Keratinocyte (primary cell): ENCODE measurements around the gene AFAP1L1. TPM values are rescaled to one million over a fixed set of nuclear protein-coding genes. Genes with fewer than 3 reads are reported as not detected.

Source experiments
- DNase-seq: peaks from one replicate; pipeline ENCODE4 v3.0.0-alpha.2; 2011; ENCODE audit warnings: low read depth, missing footprints, low spot score
- FAIRE-seq: peaks from 2 replicates; lab custom pipeline; 2011; peaks lifted over from hg19 to GRCh38; lab: Jason Lieb, UNC
- H2AFZ ChIP-seq: 2 replicates; pipeline ENCODE4 v1.6.0; 2012; ENCODE audit warnings: low read length, control low read depth, inconsistent platforms; ENCODE audit not compliant: control insufficient read depth
- H3K27ac ChIP-seq: 2 replicates; pipeline ENCODE4 v1.5.1; 2011; ENCODE audit warnings: low read length; ENCODE audit not compliant: control insufficient read depth, insufficient read depth
- H3K27me3 ChIP-seq: 3 replicates; pipeline ENCODE4 v1.6.0; 2011; ENCODE audit warnings: low read length; ENCODE audit not compliant: control insufficient read depth, insufficient read depth; ENCODE audit errors: extremely low read depth
- H3K36me3 ChIP-seq, 2 experiments: 2 replicates in 1 of 2; 3 replicates in 1 of 2; pipeline ENCODE4 v1.5.1; 2011; ENCODE audit warnings: low read length in 2 of 2, mild to moderate bottlenecking in 1 of 2; ENCODE audit not compliant: control insufficient read depth in 2 of 2, insufficient read depth in 2 of 2; ENCODE audit errors: extremely low read depth in 1 of 2
- H3K4me1 ChIP-seq: 3 replicates; pipeline ENCODE4 v1.5.1; 2011; ENCODE audit warnings: low read length; ENCODE audit not compliant: control insufficient read depth, insufficient read depth; ENCODE audit errors: extremely low read depth
- H3K4me2 ChIP-seq: 3 replicates; pipeline ENCODE4 v1.6.0; 2011; ENCODE audit warnings: low read depth, low read length; ENCODE audit not compliant: control insufficient read depth, insufficient read depth; ENCODE audit errors: extremely low read depth
- H3K4me3 ChIP-seq, 3 experiments: fragments of 200-600 bp in 1 of 3; sonication (generic) in 1 of 3; 2 replicates in 2 of 3; 3 replicates in 1 of 3; pipeline ENCODE4 v1.5.1; 2011 to 2016; ENCODE audit warnings: low read length in 3 of 3, mild to moderate bottlenecking in 3 of 3, control low read depth in 2 of 3, inconsistent platforms in 1 of 3, low read depth in 1 of 3, mixed read lengths in 1 of 3, mixed run types in 1 of 3, moderate library complexity in 1 of 3; ENCODE audit not compliant: control insufficient read depth in 2 of 3, insufficient read depth in 2 of 3; ENCODE audit errors: extremely low read depth in 1 of 3
- H3K79me2 ChIP-seq: 2 replicates; pipeline ENCODE4 v1.6.0; 2012; ENCODE audit warnings: low read length; ENCODE audit not compliant: control insufficient read depth, insufficient read depth
- H3K9ac ChIP-seq: 3 replicates; pipeline ENCODE4 v1.6.0; 2011; ENCODE audit warnings: low read length; ENCODE audit not compliant: control insufficient read depth, insufficient read depth; ENCODE audit errors: extremely low read depth
- H3K9me1 ChIP-seq: 3 replicates; pipeline ENCODE4 v1.6.0; 2011; ENCODE audit warnings: low read length; ENCODE audit not compliant: control insufficient read depth, insufficient read depth; ENCODE audit errors: extremely low read depth
- H3K9me3 ChIP-seq: 2 replicates; pipeline ENCODE4 v1.5.1; 2012; ENCODE audit warnings: low read depth, low read length; ENCODE audit not compliant: control insufficient read depth
- H4K20me1 ChIP-seq: 3 replicates; pipeline ENCODE4 v1.6.0; 2011; ENCODE audit warnings: low read length; ENCODE audit not compliant: control insufficient read depth, insufficient read depth; ENCODE audit errors: extremely low read depth
- EZH2 ChIP-seq: IDR thresholded peaks from one replicate; pipeline ENCODE4 v1.6.1; 2012; ENCODE audit warnings: inconsistent platforms, mild to moderate bottlenecking, low read length, moderate library complexity
- dilution Hi-C: fragments of 300-500 bp; cut with MboI; formaldehyde crosslinking; loops from one replicate; pipeline ENCODE4 v1.7.0; 2020; ENCODE audit warnings: low sequenced_read_pairs; ENCODE audit not compliant: extremely low pct_ligation_motif_present
- polyA plus RNA-seq, 5 experiments: library from polyadenylated mRNA; depleted of rRNA in 3 of 5; stranded (reverse) in 3 of 5; stranded (forward) in 1 of 5; unstranded in 1 of 5; fragments of >200 nt; gene quantifications; 1 replicate in 1 of 5; 2 replicates in 3 of 5; 3 replicates in 1 of 5; pipeline versions ENCODE4 v1.2.1 to v1.2.3, GENCODE V29; 2011 to 2012; ENCODE audit warnings: missing spikeins in 2 of 5, low read depth in 1 of 5, low replicate concordance in 1 of 5
- TF ChIP-seq, protein P1 (sequence below), 3 experiments: IDR thresholded peaks in 1 of 3; conservative IDR thresholded peaks in 1 of 3; optimal IDR thresholded peaks in 1 of 3; 2 replicates in 2 of 3; 3 replicates in 1 of 3; pipeline versions ENCODE3 to v1.5.1; 2011; ENCODE audit warnings: low read length in 3 of 3, mild to moderate bottlenecking in 3 of 3, moderate library complexity in 2 of 3, control low read depth in 1 of 3, inconsistent platforms in 1 of 3; ENCODE audit not compliant: insufficient read depth in 2 of 3; ENCODE audit errors: extremely low read depth in 1 of 3

The AFAP1L1 gene
- polyA plus RNA-seq, 1 donor (not counting 4 experiments of a cell fraction or from before 2014, with no cell fraction given) = 4.6 TPM

DNA sequence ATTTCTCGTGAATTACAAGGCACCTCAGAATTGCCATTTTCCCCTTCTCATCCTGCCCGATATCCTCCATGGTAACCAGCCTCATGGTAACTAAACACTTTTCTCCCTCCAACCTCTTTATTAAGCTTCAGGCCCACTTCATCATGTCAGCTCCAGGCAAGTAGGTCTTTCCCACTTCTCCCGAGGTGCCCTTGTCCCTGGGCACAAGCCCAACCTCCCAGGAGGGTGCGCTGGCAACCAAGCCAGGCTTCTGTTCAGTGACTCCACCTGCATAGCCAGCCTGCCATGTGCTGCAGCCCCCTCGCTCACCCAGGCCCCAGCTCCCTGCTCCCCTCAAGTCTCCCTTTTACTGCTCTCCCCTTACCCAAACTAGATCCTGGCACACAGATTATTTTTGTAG lies 47.4 kb upstream of the AFAP1L1 start:
- H3K9me1 ChIP-seq = no peaks in the 10 kb centered on the region
- dilution Hi-C loops = no loop called here
- no peak for TF ChIP-seq EZH2
- TF ChIP-seq, protein P1, sequence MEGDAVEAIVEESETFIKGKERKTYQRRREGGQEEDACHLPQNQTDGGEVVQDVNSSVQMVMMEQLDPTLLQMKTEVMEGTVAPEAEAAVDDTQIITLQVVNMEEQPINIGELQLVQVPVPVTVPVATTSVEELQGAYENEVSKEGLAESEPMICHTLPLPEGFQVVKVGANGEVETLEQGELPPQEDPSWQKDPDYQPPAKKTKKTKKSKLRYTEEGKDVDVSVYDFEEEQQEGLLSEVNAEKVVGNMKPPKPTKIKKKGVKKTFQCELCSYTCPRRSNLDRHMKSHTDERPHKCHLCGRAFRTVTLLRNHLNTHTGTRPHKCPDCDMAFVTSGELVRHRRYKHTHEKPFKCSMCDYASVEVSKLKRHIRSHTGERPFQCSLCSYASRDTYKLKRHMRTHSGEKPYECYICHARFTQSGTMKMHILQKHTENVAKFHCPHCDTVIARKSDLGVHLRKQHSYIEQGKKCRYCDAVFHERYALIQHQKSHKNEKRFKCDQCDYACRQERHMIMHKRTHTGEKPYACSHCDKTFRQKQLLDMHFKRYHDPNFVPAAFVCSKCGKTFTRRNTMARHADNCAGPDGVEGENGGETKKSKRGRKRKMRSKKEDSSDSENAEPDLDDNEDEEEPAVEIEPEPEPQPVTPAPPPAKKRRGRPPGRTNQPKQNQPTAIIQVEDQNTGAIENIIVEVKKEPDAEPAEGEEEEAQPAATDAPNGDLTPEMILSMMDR (optimal IDR thresholded peaks at IDR 0.05 in 1 of 3, IDR thresholded peaks at IDR 0.05 in 1 of 3, conservative IDR thresholded peaks at IDR 0.05 in 1 of 3; ENCODE audit: extremely low read depth in 1 of 3, insufficient read depth in 2 of 3, low read length in 3 of 3) = no peak

DNA sequence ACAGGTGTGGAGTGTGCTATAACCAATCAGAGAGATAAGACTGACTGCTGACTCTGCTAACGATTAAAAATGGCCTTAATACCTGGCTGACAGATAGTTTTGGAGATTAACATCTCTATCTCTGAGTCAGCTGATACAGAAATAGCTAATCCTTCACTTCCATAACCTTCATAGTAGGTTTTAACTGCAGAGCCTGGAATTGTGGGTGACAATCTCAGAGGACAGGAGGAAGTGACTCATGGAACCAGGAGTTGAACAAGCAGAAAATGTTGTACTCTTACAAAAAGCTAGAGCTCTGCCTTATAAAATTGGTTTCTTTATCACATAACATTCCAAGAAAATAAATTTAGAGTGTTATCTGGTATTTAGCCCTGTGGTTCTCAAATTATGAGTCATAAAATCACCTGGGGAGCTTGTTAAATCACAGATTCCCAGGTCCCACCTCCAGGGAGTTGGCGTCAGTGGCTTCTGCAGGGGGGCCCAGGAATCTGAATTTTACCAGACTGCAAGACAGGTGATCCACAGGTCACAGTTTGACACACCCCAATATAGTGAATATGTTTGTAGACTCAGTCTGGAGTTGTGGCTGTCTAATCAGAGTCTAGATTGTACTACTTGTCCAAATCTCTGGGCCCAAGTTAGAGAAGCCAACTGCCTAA lies 44.4 kb upstream of the AFAP1L1 start:
- FAIRE-seq = peak; percentile 60

More for the DNA sequence above, 47.4 kb upstream of the AFAP1L1 start:
- H3K36me3 ChIP-seq = no peaks in the 10 kb centered on the region
- no peak for DNase-seq
- FAIRE-seq = no peak
- no peaks in the 10 kb centered on the region for H4K20me1 ChIP-seq
- H3K27ac ChIP-seq = no peak overlapping the region
- no peaks in the 10 kb centered on the region for H3K9me3 ChIP-seq
- no peaks in the 10 kb centered on the region for H3K79me2 ChIP-seq
- peaks cover 19% of the 10 kb centered on the region for H3K4me1 ChIP-seq
- H3K4me2 ChIP-seq = no peak overlapping the region
- no peak overlapping the region for H3K4me3 ChIP-seq
- no peak overlapping the region for H3K9ac ChIP-seq
- H3K27me3 ChIP-seq = no peaks in the 10 kb centered on the region
- H2AFZ ChIP-seq = no peak overlapping the region

More for the DNA sequence above, 44.4 kb upstream of the AFAP1L1 start:
- dilution Hi-C loops = no loop called here
- Histone ChIP-seq H3K9me3 (no peaks in the 10 kb centered on the region), H2AFZ (no peak overlapping the region), H4K20me1 (no peaks in the 10 kb centered on the region), H3K4me2 (peak overlapping the region; percentile 34), H3K27ac (no peak overlapping the region), H3K4me3 (no peak overlapping the region), H3K9ac (no peak overlapping the region), H3K36me3 (no peaks in the 10 kb centered on the region), H3K9me1 (no peaks in the 10 kb centered on the region), H3K4me1 (peaks cover 19% of the 10 kb centered on the region), H3K27me3 (no peaks in the 10 kb centered on the region), H3K79me2 (no peaks in the 10 kb centered on the region)
- peak; percentile 62 for DNase-seq
- TF ChIP-seq, protein P1 (optimal IDR thresholded peaks at IDR 0.05 in 1 of 3, IDR thresholded peaks at IDR 0.05 in 1 of 3, conservative IDR thresholded peaks at IDR 0.05 in 1 of 3; ENCODE audit: extremely low read depth in 1 of 3, insufficient read depth in 2 of 3, low read length in 3 of 3) = no peak
- TF ChIP-seq EZH2 = no peak
